H9 (cell line): ENCODE measurements around the gene TIMM22. TPM values are rescaled to one million over a fixed set of nuclear protein-coding genes. Genes with fewer than 3 reads are reported as not detected.

Source experiments
- DNase-seq: peaks from one replicate; pipeline ENCODE4 v3.0.0-alpha.2; 2017
- H2AFZ ChIP-seq: one replicate; pipeline ENCODE4 v1.6.1; 2013; ENCODE audit warnings: mild to moderate bottlenecking, low read length, control low read depth, moderate library complexity
- H2AK5ac ChIP-seq: 2 replicates; pipeline ENCODE4 v1.6.1; 2013; ENCODE audit warnings: low read length, control low read depth, mixed read lengths; ENCODE audit not compliant: insufficient read length
- H2BK120ac ChIP-seq: one replicate; pipeline ENCODE4 v1.6.1; 2013; ENCODE audit warnings: low read depth, mild to moderate bottlenecking, low read length, control low read depth, inconsistent platforms; ENCODE audit not compliant: poor library complexity, severe bottlenecking
- H2BK12ac ChIP-seq: 2 replicates; pipeline ENCODE4 v1.6.1; 2013; ENCODE audit warnings: low read length, control low read depth, mixed read lengths, low read depth; ENCODE audit not compliant: insufficient read length
- H2BK15ac ChIP-seq: 2 replicates; pipeline ENCODE4 v1.6.1; 2013; ENCODE audit warnings: low read depth, low read length, control low read depth
- H2BK20ac ChIP-seq: one replicate; pipeline ENCODE4 v1.6.1; 2013; ENCODE audit warnings: low read depth, mild to moderate bottlenecking, low read length, control low read depth, inconsistent platforms; ENCODE audit not compliant: poor library complexity, severe bottlenecking
- H2BK5ac ChIP-seq: 2 replicates; pipeline ENCODE4 v1.6.1; 2013; ENCODE audit warnings: low read length, control low read depth, mixed read lengths; ENCODE audit not compliant: insufficient read length
- H3K14ac ChIP-seq: 2 replicates; pipeline ENCODE4 v1.6.1; 2013; ENCODE audit warnings: low read length, control low read depth; ENCODE audit not compliant: insufficient read depth
- H3K18ac ChIP-seq: 2 replicates; pipeline ENCODE4 v1.6.1; 2013; ENCODE audit warnings: low read depth, mild to moderate bottlenecking, mixed read lengths, low read length, control low read depth; ENCODE audit not compliant: insufficient read length
- H3K23ac ChIP-seq: 2 replicates; pipeline ENCODE4 v1.6.1; 2013; ENCODE audit warnings: low read length, control low read depth, mixed read lengths, low read depth; ENCODE audit not compliant: insufficient read length
- H3K23me2 ChIP-seq: 2 replicates; pipeline ENCODE4 v1.6.1; 2013; ENCODE audit warnings: low read depth, mild to moderate bottlenecking, mixed read lengths, low read length, control low read depth; ENCODE audit not compliant: insufficient read length, poor library complexity, severe bottlenecking
- H3K27ac ChIP-seq: 2 replicates; pipeline ENCODE4 v1.5.1; 2013; ENCODE audit warnings: low read length, control low read depth, mixed read lengths, low read depth; ENCODE audit not compliant: insufficient read length
- H3K27me3 ChIP-seq: 2 replicates; pipeline ENCODE4 v1.6.1; 2013; ENCODE audit warnings: low read length, control low read depth, inconsistent platforms; ENCODE audit not compliant: insufficient read depth
- H3K4ac ChIP-seq: 2 replicates; pipeline ENCODE4 v1.6.1; 2013; ENCODE audit warnings: low read depth, mild to moderate bottlenecking, control low read depth, inconsistent platforms, low read length, moderate library complexity
- H3K4me1 ChIP-seq: 2 replicates; pipeline ENCODE4 v1.6.1; 2013; ENCODE audit warnings: low read length, control low read depth, inconsistent platforms; ENCODE audit not compliant: insufficient read depth
- H3K4me2 ChIP-seq: 2 replicates; pipeline ENCODE4 v1.6.1; 2013; ENCODE audit warnings: low read length, control low read depth, mixed read lengths; ENCODE audit not compliant: insufficient read length, insufficient read depth
- H3K56ac ChIP-seq: 2 replicates; pipeline ENCODE4 v1.6.1; 2013; ENCODE audit warnings: low read depth, mild to moderate bottlenecking, mixed read lengths, low read length, control low read depth; ENCODE audit not compliant: insufficient read length
- H3K79me1 ChIP-seq: 2 replicates; pipeline ENCODE4 v1.6.1; 2013; ENCODE audit warnings: low read depth, mild to moderate bottlenecking, moderate library complexity, low read length, control low read depth, inconsistent platforms; ENCODE audit not compliant: insufficient read depth, poor library complexity, severe bottlenecking
- H3K79me2 ChIP-seq: 2 replicates; pipeline ENCODE4 v1.6.1; 2013; ENCODE audit warnings: low read length, control low read depth, inconsistent platforms; ENCODE audit not compliant: insufficient read depth
- H3K9ac ChIP-seq: 2 replicates; pipeline ENCODE4 v1.6.1; 2013; ENCODE audit warnings: low read length, control low read depth, mixed read lengths; ENCODE audit not compliant: insufficient read length; ENCODE audit errors: extremely low read depth
- H3K9me3 ChIP-seq: one replicate; pipeline ENCODE4 v1.6.1; 2013; ENCODE audit warnings: low read depth, low read length, inconsistent platforms; ENCODE audit not compliant: control insufficient read depth
- H3T11ph ChIP-seq: one replicate; pipeline ENCODE4 v1.6.1; 2013; ENCODE audit warnings: mild to moderate bottlenecking, low read length, control low read depth, inconsistent platforms
- H4K20me1 ChIP-seq: one replicate; pipeline ENCODE4 v1.6.1; 2013; ENCODE audit not compliant: control insufficient read depth, insufficient read length, insufficient read depth
- H4K5ac ChIP-seq: 2 replicates; pipeline ENCODE4 v1.6.1; 2013; ENCODE audit warnings: low read depth, mild to moderate bottlenecking, mixed read lengths, low read length, control low read depth; ENCODE audit not compliant: insufficient read length
- H4K8ac ChIP-seq: replicated peaks from 2 replicates; pipeline ENCODE4 v1.6.1; 2013; ENCODE audit warnings: low read length, control low read depth, mixed read lengths, low read depth; ENCODE audit not compliant: insufficient read length
- H4K91ac ChIP-seq: 2 replicates; pipeline ENCODE4 v1.6.1; 2013; ENCODE audit warnings: low read depth, mild to moderate bottlenecking, moderate library complexity, mixed read lengths, low read length, control low read depth; ENCODE audit not compliant: insufficient read length
- H3K27ac Mint-ChIP-seq, 3 experiments: 2 replicates in 2 of 3; 3 replicates in 1 of 3; pipeline ENCODE4 v1.8.0; 2020 to 2021; ENCODE audit warnings: mixed read lengths in 3 of 3, mild to moderate bottlenecking in 1 of 3, moderate library complexity in 1 of 3
- H3K27me3 Mint-ChIP-seq: 2 replicates; pipeline ENCODE4 v1.8.0; 2021; ENCODE audit warnings: low read depth, mild to moderate bottlenecking, moderate library complexity, mixed read lengths
- H3K36me3 Mint-ChIP-seq, 3 experiments: 2 replicates in 2 of 3; 3 replicates in 1 of 3; pipeline ENCODE4 v1.8.0; 2020 to 2021; ENCODE audit warnings: low read depth in 3 of 3, mixed read lengths in 3 of 3; ENCODE audit not compliant: insufficient read depth in 1 of 3
- H3K4me1 Mint-ChIP-seq, 2 experiments: 2 replicates each; pipeline ENCODE4 v1.8.0; 2020; ENCODE audit warnings: mixed read lengths in 2 of 2
- H3K4me3 Mint-ChIP-seq, 2 experiments: 2 replicates in 1 of 2; 3 replicates in 1 of 2; pipeline ENCODE4 v1.8.0; 2020 to 2021; ENCODE audit warnings: mild to moderate bottlenecking in 2 of 2, mixed read lengths in 2 of 2, moderate library complexity in 1 of 2
- H3K9me3 Mint-ChIP-seq, 2 experiments: 2 replicates in 1 of 2; 3 replicates in 1 of 2; pipeline ENCODE4 v1.8.0; 2020; ENCODE audit warnings: mild to moderate bottlenecking in 2 of 2, mixed read lengths in 2 of 2, moderate library complexity in 1 of 2
- CTCF ChIP-seq: fragments of 200-600 bp; sonication (generic); conservative IDR thresholded peaks from 3 replicates; pipeline ENCODE4 v1.8.0; 2021; ENCODE audit warnings: antibody characterized with exemption, mild to moderate bottlenecking
- WGBS: extraction: QIAGEN DNeasy Blood & Tissue Kit; methylation state at CpG from one replicate; pipeline ENCODE4 v1.1.7; 2013; ENCODE audit warnings: missing lambda C conversion rate, low lambda C conversion rate, mixed read lengths; ENCODE audit not compliant: insufficient read length; ENCODE audit errors: extremely low coverage; 5-methylcytosine and 5-hydroxymethylcytosine counted together
- total RNA-seq: library from RNA; stranded (reverse); gene quantifications from 2 replicates; pipeline ENCODE4 v1.2.1, GENCODE V29; 2021

Gene TIMM22
- total RNA-seq, 1 experiment from 2014 or later: 23.0 TPM

- Histone ChIP-seq H4K8ac (no peak overlapping the region), H3K4ac (no peak overlapping the region), H2BK12ac (no peak overlapping the region), H3K23ac (no peak overlapping the region), H3K27ac (no peak overlapping the region), H2BK5ac (no peak overlapping the region), H3K14ac (no peak overlapping the region; the same call in 1 of the 2 replicates), H2AK5ac (no peak overlapping the region), H4K5ac (no peak overlapping the region), H3K27me3 (no peaks in the 10 kb centered on the region), H3K9me3 (no peaks in the 10 kb centered on the region), H3K23me2 (peaks cover 9% of the 10 kb centered on the region), H4K20me1 (no peaks in the 10 kb centered on the region), H3K18ac (no peak overlapping the region), H2BK15ac (no peak overlapping the region), H3K79me2 (no peaks in the 10 kb centered on the region), H3K79me1 (no peaks in the 10 kb centered on the region), H3K9ac (no peak overlapping the region), H2BK20ac (no peak overlapping the region), H2BK120ac (no peak overlapping the region), H3K4me1 (no peaks in the 10 kb centered on the region), H3K4me2 (no peak overlapping the region), H3K56ac (no peak overlapping the region), H2AFZ (no peak overlapping the region), H3T11ph (no peak overlapping the region), H4K91ac (no peak overlapping the region)
- H3K36me3 Mint-ChIP-seq: no peaks in the 10 kb centered on the region; a peak in 1 of 7 replicates
- DNase-seq: no peak
- no peak overlapping the region for H3K4me3 Mint-ChIP-seq
- no peak overlapping the region for H3K27ac Mint-ChIP-seq
- peaks cover 18% of the 10 kb centered on the region for H3K27me3 Mint-ChIP-seq
- TF ChIP-seq CTCF: no peak
- H3K4me1 Mint-ChIP-seq: peaks cover 2 to 11% of the 10 kb centered on the region in 2 experiments; a peak in 3 of 4 replicates
- WGBS: no CpG with 5 or more reads among the region's 20 CpGs
- H3K9me3 Mint-ChIP-seq: no peaks in the 10 kb centered on the region
These were observed 33.2 kb downstream of the TIMM22 start for GRCh38 chr17:1029922-1030644.
